GM21619 (cell line): ENCODE data around the gene LETMD1.
"Not testable (repeated sequence)": the region's sequence is repeated elsewhere in the genome, so short reads cannot be mapped to it uniquely, and the experiment has no call there.

Experiments
- ATAC-seq: cut with Tn5 transposase; IDR thresholded peaks from one replicate; pipeline ENCODE4 v1.9.1; 2021; ENCODE audit not compliant: unreplicated experiment

LETMD1 gene

GRCh38 chr12:51047655-51048540, at the start of gene LETMD1:
TSS of gene LETMD1 (plus strand) at chr12:51048327. CDS start at chr12:51048357, 30 bp downstream.
- ATAC-seq: peak; percentile 94

- ATAC-seq: no peak
Observed at GRCh38 chr12:50999093-50999492, 49.0 kb upstream of the LETMD1 start.

GRCh38 chr12:51000245-51000644, 47.9 kb upstream of the LETMD1 start:
- ATAC-seq: no peak

- no peak for ATAC-seq
Observed at GRCh38 chr12:51001799-51002198, 46.3 kb upstream of the LETMD1 start.

- ATAC-seq: no peak
Observed at GRCh38 chr12:51004504-51004903, 43.6 kb upstream of the LETMD1 start.

- ATAC-seq: no peak
Observed at GRCh38 chr12:51005030-51005429, 43.1 kb upstream of the LETMD1 start.

- no peak for ATAC-seq
Observed at GRCh38 chr12:51005671-51006070, 42.5 kb upstream of the LETMD1 start.

GRCh38 chr12:51008329-51009055, 39.6 kb upstream of the LETMD1 start:
- no peak for ATAC-seq

GRCh38 chr12:51009056-51009440, 39.1 kb upstream of the LETMD1 start:
- ATAC-seq: no peak

- no peak for ATAC-seq
Observed at GRCh38 chr12:51011955-51012354, 36.2 kb upstream of the LETMD1 start.

GRCh38 chr12:51012570-51013236, 35.4 kb upstream of the LETMD1 start:
- ATAC-seq: no peak

GRCh38 chr12:51013441-51013840, 34.7 kb upstream of the LETMD1 start:
- no peak for ATAC-seq

GRCh38 chr12:51014467-51014866, 33.7 kb upstream of the LETMD1 start:
- ATAC-seq: not testable (repeated sequence)

- ATAC-seq: no peak
Observed at GRCh38 chr12:51017452-51017851, 30.7 kb upstream of the LETMD1 start.

- ATAC-seq: no peak
Observed at GRCh38 chr12:51018956-51019355, 29.2 kb upstream of the LETMD1 start.

- no peak for ATAC-seq
Observed at GRCh38 chr12:51019927-51020326, 28.2 kb upstream of the LETMD1 start.

- no peak for ATAC-seq
Observed at GRCh38 chr12:51020448-51021182, 27.5 kb upstream of the LETMD1 start.

- ATAC-seq: no peak
Observed at GRCh38 chr12:51021694-51022093, 26.4 kb upstream of the LETMD1 start.

- ATAC-seq: no peak
Observed at GRCh38 chr12:51023625-51024382, 24.3 kb upstream of the LETMD1 start.

GRCh38 chr12:51025338-51025835, 22.7 kb upstream of the LETMD1 start:
- no peak for ATAC-seq
